Measurements from ENCODE around the gene C4orf17.
"Not testable (repeated sequence)": the region's sequence is repeated elsewhere in the genome, so short reads cannot be mapped to it uniquely, and the experiment has no call there.

The C4orf17 gene

GRCh38 chr4:99510721-99511120 lies at the start of gene C4orf17:
Gene C4orf17, plus strand, starts transcription at chr4:99511021. Its CDS starts 2,061 bp downstream, at chr4:99513082.
- H3K4me3 Mint-ChIP-seq: no peak within 1 kb of the TSS
- peaks cover 41% of the 10 kb centered on the region for H3K4me1 Mint-ChIP-seq (ENCODE audit: low read depth)
- H3K27me3 Mint-ChIP-seq: peaks cover 2% of the 10 kb centered on the region
- no peaks in the 10 kb centered on the region for H3K36me3 Mint-ChIP-seq (ENCODE audit: low read depth)
- no peaks in the 10 kb centered on the region for H3K9me3 Mint-ChIP-seq
- no peak within 1 kb of the TSS for H3K27ac Mint-ChIP-seq
- no peak for DNase-seq

GRCh38 chr4:99461623-99462401 lies 49.0 kb upstream of the C4orf17 start:
- H3K4me1 Mint-ChIP-seq (ENCODE audit: low read depth): no peaks in the 10 kb centered on the region
- H3K9me3 Mint-ChIP-seq: no peaks in the 10 kb centered on the region
- peaks cover 16% of the 10 kb centered on the region for H3K27me3 Mint-ChIP-seq
- H3K27ac Mint-ChIP-seq: no peak overlapping the region
- DNase-seq: no peak
- no peak overlapping the region for H3K4me3 Mint-ChIP-seq
- H3K36me3 Mint-ChIP-seq (ENCODE audit: low read depth): no peaks in the 10 kb centered on the region

DNA sequence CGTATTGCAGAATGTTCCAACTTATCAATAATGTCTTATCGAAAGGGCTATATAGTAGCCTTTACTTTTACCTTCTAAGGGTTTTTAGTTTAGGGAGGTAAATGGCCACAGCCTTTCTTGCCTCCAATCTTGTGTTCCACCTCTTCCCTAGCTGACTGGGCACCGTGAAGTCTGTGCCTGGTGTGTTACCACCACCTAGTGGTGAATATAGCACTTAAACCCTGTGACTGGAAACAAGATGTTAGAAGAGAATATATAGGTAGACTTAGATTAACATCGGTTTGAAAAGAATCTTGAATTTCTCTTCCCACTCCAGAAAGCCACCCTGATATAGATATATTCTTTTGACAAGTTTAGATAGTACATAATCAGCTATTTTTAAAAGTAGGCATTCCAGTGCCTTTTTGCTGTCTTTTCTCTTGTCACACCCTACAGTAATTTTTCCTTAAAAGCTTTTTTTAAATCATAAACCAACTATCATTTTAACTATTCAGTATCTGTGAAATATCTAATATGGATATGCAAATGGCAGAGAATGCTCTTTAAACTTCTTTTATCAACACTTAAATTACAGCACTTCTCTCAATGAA lies 47.9 kb upstream of the C4orf17 start:
- H3K4me3 Mint-ChIP-seq: no peak overlapping the region
- no peaks in the 10 kb centered on the region for H3K4me1 Mint-ChIP-seq (ENCODE audit: low read depth)
- no peaks in the 10 kb centered on the region for H3K36me3 Mint-ChIP-seq (ENCODE audit: low read depth)
- no peaks in the 10 kb centered on the region for H3K9me3 Mint-ChIP-seq
- H3K27ac Mint-ChIP-seq: no peak overlapping the region
- H3K27me3 Mint-ChIP-seq: peaks cover 12% of the 10 kb centered on the region
- DNase-seq: peak; percentile 45

- peaks cover 12% of the 10 kb centered on the region for H3K27me3 Mint-ChIP-seq
- no peak overlapping the region for H3K27ac Mint-ChIP-seq
- H3K4me1 Mint-ChIP-seq (ENCODE audit: low read depth): no peaks in the 10 kb centered on the region
- DNase-seq: no peak
- no peaks in the 10 kb centered on the region for H3K9me3 Mint-ChIP-seq
- H3K4me3 Mint-ChIP-seq: no peak overlapping the region
- H3K36me3 Mint-ChIP-seq (ENCODE audit: low read depth): no peaks in the 10 kb centered on the region
Observed at GRCh38 chr4:99463566-99463965, 47.3 kb upstream of the C4orf17 start.

GRCh38 chr4:99467887-99468286 lies 42.9 kb upstream of the C4orf17 start:
- no peak overlapping the region for H3K27ac Mint-ChIP-seq
- no peak for DNase-seq
- H3K27me3 Mint-ChIP-seq: peaks cover 9% of the 10 kb centered on the region
- H3K9me3 Mint-ChIP-seq: no peaks in the 10 kb centered on the region
- H3K36me3 Mint-ChIP-seq (ENCODE audit: low read depth): no peaks in the 10 kb centered on the region
- H3K4me1 Mint-ChIP-seq (ENCODE audit: low read depth): no peaks in the 10 kb centered on the region
- no peak overlapping the region for H3K4me3 Mint-ChIP-seq

DNA sequence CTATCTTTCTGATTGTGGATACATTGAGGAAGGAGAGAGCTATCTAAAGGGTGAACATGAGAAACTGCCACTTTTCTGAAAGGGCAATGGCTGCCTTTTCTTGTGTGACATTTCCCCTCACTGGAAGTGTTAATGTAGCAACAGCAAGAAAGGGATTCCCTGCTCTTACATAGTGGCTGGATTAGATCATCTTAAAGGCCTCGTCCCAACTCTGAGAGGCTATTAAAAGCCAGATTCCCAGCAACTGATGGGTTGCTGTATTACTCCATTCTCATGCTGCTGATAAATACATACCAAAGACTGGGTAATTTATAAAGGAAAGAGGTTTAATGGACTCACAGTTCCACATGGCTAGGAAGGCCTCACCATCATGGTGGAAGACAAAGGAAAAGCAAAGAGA lies 41.9 kb upstream of the C4orf17 start:
- Mint-ChIP-seq H3K27me3 (peaks cover 5% of the 10 kb centered on the region), H3K9me3 (no peaks in the 10 kb centered on the region), H3K4me3 (no peak overlapping the region), H3K4me1 (ENCODE audit: low read depth) (no peaks in the 10 kb centered on the region), H3K27ac (no peak overlapping the region), H3K36me3 (ENCODE audit: low read depth) (no peaks in the 10 kb centered on the region)
- DNase-seq: no peak

- Mint-ChIP-seq H3K36me3 (ENCODE audit: low read depth) (no peaks in the 10 kb centered on the region), H3K27ac (no peak overlapping the region), H3K4me3 (no peak overlapping the region), H3K27me3 (no peaks in the 10 kb centered on the region), H3K4me1 (ENCODE audit: low read depth) (no peaks in the 10 kb centered on the region), H3K9me3 (no peaks in the 10 kb centered on the region)
- no peak for DNase-seq
Observed at GRCh38 chr4:99471349-99471748, 39.5 kb upstream of the C4orf17 start.

GRCh38 chr4:99471896-99472295 lies 38.9 kb upstream of the C4orf17 start:
- no peaks in the 10 kb centered on the region for H3K36me3 Mint-ChIP-seq (ENCODE audit: low read depth)

DNA sequence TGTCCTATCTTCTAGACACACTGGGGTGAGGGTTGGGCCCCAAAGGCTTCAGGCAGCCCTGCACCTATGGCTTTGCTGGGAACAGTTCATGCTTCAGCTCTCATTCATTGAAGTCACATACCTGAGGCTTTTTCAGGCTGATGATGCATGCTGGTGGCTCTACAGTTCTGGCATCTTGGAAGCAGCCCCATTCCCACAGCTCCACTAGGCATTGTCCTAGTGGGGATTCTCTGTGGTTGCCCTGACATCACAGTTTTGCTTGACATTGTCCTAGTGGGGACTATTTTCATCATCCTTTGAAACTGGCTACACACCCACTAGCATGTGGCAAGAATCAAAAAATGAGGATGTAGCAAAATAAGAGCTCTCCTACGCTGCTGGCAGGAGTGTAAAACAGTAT lies 37.7 kb upstream of the C4orf17 start:
- H3K27ac Mint-ChIP-seq: no peak overlapping the region
- no peaks in the 10 kb centered on the region for H3K27me3 Mint-ChIP-seq
- no peaks in the 10 kb centered on the region for H3K9me3 Mint-ChIP-seq
- no peak for DNase-seq
- H3K4me1 Mint-ChIP-seq (ENCODE audit: low read depth): no peaks in the 10 kb centered on the region
- H3K4me3 Mint-ChIP-seq: no peak overlapping the region
- no peaks in the 10 kb centered on the region for H3K36me3 Mint-ChIP-seq (ENCODE audit: low read depth)

More at GRCh38 chr4:99471896-99472295, 38.9 kb upstream of the C4orf17 start:
- Mint-ChIP-seq H3K27ac (no peak overlapping the region), H3K4me1 (ENCODE audit: low read depth) (no peaks in the 10 kb centered on the region), H3K4me3 (no peak overlapping the region), H3K9me3 (no peaks in the 10 kb centered on the region), H3K27me3 (no peaks in the 10 kb centered on the region)
- DNase-seq: no peak

- Mint-ChIP-seq H3K4me3 (no peak overlapping the region), H3K36me3 (ENCODE audit: low read depth) (no peaks in the 10 kb centered on the region), H3K27ac (no peak overlapping the region), H3K27me3 (no peaks in the 10 kb centered on the region), H3K4me1 (ENCODE audit: low read depth) (no peaks in the 10 kb centered on the region), H3K9me3 (peaks cover 31% of the 10 kb centered on the region)
- no peak for DNase-seq
Observed at GRCh38 chr4:99483636-99484035, 27.2 kb upstream of the C4orf17 start.

GRCh38 chr4:99485212-99485611 lies 25.6 kb upstream of the C4orf17 start:
- H3K27ac Mint-ChIP-seq: no peak overlapping the region
- H3K9me3 Mint-ChIP-seq: peaks cover 31% of the 10 kb centered on the region
- no peaks in the 10 kb centered on the region for H3K4me1 Mint-ChIP-seq (ENCODE audit: low read depth)
- no peak for DNase-seq
- no peak overlapping the region for H3K4me3 Mint-ChIP-seq
- H3K27me3 Mint-ChIP-seq: no peaks in the 10 kb centered on the region
- no peaks in the 10 kb centered on the region for H3K36me3 Mint-ChIP-seq (ENCODE audit: low read depth)

- not testable (repeated sequence) for H3K27me3 Mint-ChIP-seq; DNase-seq; H3K4me1 Mint-ChIP-seq (ENCODE audit: low read depth); H3K27ac Mint-ChIP-seq; H3K36me3 Mint-ChIP-seq (ENCODE audit: low read depth); H3K4me3 Mint-ChIP-seq
- peaks cover 31% of the 10 kb centered on the region for H3K9me3 Mint-ChIP-seq
Observed at GRCh38 chr4:99486648-99487047, 24.2 kb upstream of the C4orf17 start.

GRCh38 chr4:99490286-99490685 lies 20.5 kb upstream of the C4orf17 start:
- DNase-seq: no peak
- H3K4me1 Mint-ChIP-seq (ENCODE audit: low read depth): no peaks in the 10 kb centered on the region
- H3K27ac Mint-ChIP-seq: no peak overlapping the region
- no peaks in the 10 kb centered on the region for H3K36me3 Mint-ChIP-seq (ENCODE audit: low read depth)
- no peaks in the 10 kb centered on the region for H3K27me3 Mint-ChIP-seq
- H3K4me3 Mint-ChIP-seq: no peak overlapping the region
- peaks cover 41% of the 10 kb centered on the region for H3K9me3 Mint-ChIP-seq

DNA sequence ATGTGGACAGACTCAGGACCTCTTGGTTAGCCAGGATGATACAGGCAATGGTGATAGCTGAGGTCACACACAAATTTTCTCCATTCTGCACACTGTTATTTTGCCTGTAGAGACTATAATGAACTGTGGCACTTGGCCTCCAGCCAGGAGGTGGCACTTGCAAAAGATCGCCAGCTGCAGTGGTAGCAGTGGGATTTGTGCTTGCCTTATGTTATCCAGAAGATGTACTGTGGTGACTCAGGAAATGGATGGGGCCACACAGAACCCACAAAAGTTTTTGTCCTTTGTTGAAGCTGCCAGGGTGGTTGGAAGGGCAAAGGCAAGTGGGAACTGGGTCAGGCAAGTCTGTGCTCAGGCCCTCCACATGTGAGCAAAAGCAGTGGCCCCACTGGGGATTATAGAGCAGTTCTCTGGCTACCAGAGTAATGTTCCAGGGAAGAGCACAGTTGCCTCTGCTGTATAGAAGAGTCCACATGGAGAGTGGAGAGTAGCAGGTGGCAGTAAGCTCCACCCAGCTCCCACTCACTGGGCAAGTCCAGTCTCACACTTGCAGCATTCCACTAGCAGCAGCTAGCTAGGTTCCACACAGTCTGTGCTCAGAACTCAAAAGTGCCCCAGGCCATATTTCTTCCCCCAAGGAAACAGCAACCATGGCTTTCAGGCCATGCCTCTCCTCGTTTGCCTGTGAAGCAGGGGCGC lies 5.9 kb upstream of the C4orf17 start:
- H3K27ac Mint-ChIP-seq: no peak overlapping the region
- no peak overlapping the region for H3K4me3 Mint-ChIP-seq
- no peak for DNase-seq
- no peaks in the 10 kb centered on the region for H3K36me3 Mint-ChIP-seq (ENCODE audit: low read depth)
- peaks cover 54% of the 10 kb centered on the region for H3K4me1 Mint-ChIP-seq (ENCODE audit: low read depth)
- H3K27me3 Mint-ChIP-seq: no peaks in the 10 kb centered on the region
- H3K9me3 Mint-ChIP-seq: no peaks in the 10 kb centered on the region

- H3K9me3 Mint-ChIP-seq: no peaks in the 10 kb centered on the region
- H3K27me3 Mint-ChIP-seq: no peaks in the 10 kb centered on the region
- H3K36me3 Mint-ChIP-seq (ENCODE audit: low read depth): no peaks in the 10 kb centered on the region
- H3K4me1 Mint-ChIP-seq (ENCODE audit: low read depth): peaks cover 54% of the 10 kb centered on the region
- no peak overlapping the region for H3K4me3 Mint-ChIP-seq
- H3K27ac Mint-ChIP-seq: peak overlapping the region; percentile 93
- DNase-seq: no peak
Observed at GRCh38 chr4:99506781-99507180, 4.0 kb upstream of the C4orf17 start.
